Measurements from ENCODE around the gene BRINP2.

BRINP2 gene, protein sequence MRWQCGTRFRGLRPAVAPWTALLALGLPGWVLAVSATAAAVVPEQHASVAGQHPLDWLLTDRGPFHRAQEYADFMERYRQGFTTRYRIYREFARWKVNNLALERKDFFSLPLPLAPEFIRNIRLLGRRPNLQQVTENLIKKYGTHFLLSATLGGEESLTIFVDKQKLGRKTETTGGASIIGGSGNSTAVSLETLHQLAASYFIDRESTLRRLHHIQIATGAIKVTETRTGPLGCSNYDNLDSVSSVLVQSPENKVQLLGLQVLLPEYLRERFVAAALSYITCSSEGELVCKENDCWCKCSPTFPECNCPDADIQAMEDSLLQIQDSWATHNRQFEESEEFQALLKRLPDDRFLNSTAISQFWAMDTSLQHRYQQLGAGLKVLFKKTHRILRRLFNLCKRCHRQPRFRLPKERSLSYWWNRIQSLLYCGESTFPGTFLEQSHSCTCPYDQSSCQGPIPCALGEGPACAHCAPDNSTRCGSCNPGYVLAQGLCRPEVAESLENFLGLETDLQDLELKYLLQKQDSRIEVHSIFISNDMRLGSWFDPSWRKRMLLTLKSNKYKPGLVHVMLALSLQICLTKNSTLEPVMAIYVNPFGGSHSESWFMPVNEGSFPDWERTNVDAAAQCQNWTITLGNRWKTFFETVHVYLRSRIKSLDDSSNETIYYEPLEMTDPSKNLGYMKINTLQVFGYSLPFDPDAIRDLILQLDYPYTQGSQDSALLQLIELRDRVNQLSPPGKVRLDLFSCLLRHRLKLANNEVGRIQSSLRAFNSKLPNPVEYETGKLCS

DNA sequence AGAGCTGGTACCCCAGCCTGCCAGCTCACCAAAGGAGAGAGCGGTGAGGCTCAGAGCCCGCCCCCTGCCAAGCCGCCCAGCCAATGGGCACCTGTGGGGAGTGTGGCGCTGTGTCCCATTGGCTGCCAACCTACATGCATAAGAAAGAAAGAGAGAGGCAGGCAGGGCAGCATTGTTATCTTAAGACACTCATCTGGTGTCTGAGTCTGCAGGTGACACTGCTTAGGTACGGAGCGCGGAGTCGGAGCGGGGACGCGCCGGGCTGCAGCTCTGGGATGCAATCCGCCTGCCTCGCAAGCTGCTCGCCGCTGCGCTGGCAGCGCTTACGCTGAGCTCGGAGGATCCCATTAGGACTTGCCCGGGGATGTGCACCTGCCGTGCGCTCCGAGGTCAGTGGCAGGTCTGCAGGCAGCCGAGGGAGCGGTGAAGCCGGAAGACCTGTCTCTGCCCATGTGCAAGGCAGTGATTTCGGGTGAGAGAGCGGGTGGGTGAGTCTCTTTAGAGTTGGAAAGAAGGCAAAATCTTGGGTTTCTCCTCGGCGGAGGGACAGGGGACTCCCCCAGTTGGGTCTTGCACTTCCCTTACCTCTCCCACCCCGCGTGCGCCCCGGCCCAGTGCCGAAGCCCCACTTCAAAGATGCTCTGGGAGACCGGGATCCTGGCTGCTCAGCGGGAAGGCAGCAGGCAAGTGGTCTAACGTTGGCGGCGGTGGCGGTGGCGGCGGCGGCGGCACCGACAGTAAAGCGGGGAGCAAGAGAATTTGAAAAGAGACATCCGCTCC lies at the start of gene BRINP2:
Gene BRINP2, plus strand, starts transcription at position 203 of the 780 bp plus-strand sequence. CDS start 58,919 bp downstream, outside the sequence.
- H3K4me1 ChIP-seq (ENCODE audit: insufficient read depth, low read length): no peaks in the 10 kb centered on the region
- peak within 1 kb of the TSS; percentile 43 for H2AFZ ChIP-seq (ENCODE audit: low read depth, low read length)
- no peaks in the 10 kb centered on the region for H3K36me3 ChIP-seq (ENCODE audit: insufficient read depth, low read length)
- no peaks in the 10 kb centered on the region for H3K9me3 ChIP-seq (ENCODE audit: low read length)
- H3K27me3 ChIP-seq (ENCODE audit: insufficient read depth, low read length): peaks cover 48% of the 10 kb centered on the region
- peak within 1 kb of the TSS; percentile 21 for H3K4me3 ChIP-seq (ENCODE audit: low read length)

DNA sequence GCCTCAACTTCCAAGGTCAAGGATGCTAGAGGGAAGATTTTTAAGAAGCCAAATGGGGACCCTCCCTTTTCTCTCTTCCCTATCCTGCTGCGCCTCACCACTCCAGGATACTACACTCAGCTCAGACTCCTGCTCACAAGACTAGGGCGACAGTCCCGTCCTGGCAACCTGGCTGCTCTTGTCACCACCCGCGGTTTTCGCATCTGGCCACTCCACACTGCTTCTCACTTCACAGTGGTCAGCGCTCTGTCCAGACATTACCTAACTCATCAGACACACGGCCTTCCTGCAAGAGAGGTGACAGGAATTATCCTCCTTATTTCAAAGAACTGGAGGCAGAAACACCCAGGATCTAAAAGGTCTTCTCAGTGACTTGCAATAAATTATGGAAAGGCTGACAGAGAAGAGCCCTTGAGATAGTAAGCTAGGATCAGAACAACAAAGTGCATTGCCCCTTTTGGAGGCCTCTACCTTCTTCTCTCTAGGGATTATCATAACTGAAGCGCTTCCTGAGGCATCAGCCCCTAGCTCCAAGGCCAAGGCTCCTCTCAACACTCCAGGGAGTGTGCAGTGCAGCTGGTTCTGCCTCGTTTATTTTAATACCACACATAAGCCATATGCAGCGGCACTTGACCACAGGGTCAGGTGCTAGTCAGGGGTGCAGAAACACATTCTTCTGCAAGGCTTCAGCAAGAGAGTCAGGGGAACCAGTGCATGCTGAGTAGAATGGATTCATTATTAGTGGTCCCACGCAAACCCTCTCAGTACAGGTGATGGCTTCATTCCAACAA lies 48.1 kb upstream of the BRINP2 start:
- H3K4me3 ChIP-seq (ENCODE audit: low read length): no peak overlapping the region
- no peaks in the 10 kb centered on the region for H3K36me3 ChIP-seq (ENCODE audit: insufficient read depth, low read length)
- H3K27me3 ChIP-seq (ENCODE audit: insufficient read depth, low read length): no peaks in the 10 kb centered on the region
- H2AFZ ChIP-seq (ENCODE audit: low read depth, low read length): no peak overlapping the region
- H3K4me1 ChIP-seq (ENCODE audit: insufficient read depth, low read length): no peaks in the 10 kb centered on the region
- H3K9me3 ChIP-seq (ENCODE audit: low read length): no peaks in the 10 kb centered on the region

DNA sequence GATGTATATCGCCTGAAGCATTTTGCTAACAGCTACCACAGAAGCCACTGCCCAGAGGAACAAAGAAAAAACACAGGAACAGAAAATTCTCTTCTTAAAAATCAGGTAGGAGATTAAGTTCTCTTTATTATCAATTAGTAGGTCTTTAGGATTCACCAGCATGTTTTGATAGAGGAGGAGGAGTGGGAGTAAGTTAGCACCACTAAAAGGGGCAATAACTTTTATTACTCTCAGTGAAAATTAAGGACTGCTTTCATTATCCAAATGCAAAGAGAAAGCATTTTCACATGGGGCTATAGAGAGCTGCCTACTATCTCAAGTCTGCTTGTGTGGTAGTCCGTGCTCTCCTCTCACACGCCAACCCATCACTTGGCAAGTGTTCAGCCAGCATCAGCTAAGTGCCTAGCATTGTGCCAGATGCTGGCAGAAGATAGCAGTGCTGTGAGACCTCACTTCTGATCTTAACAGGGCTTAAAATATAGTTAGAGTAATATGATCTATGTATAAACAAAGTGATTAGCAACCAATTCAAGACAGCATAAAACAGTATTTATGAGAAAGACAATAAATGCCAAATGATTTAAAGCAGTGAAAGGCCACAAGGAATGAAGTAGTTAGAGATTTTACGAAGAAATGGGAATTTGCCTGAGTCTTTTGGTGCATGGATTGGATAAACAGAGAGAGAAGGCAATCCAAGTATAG lies 46.0 kb upstream of the BRINP2 start:
- H2AFZ ChIP-seq (ENCODE audit: low read depth, low read length): no peak overlapping the region
- H3K9me3 ChIP-seq (ENCODE audit: low read length): no peaks in the 10 kb centered on the region
- H3K4me1 ChIP-seq (ENCODE audit: insufficient read depth, low read length): no peaks in the 10 kb centered on the region
- no peaks in the 10 kb centered on the region for H3K36me3 ChIP-seq (ENCODE audit: insufficient read depth, low read length)
- no peaks in the 10 kb centered on the region for H3K27me3 ChIP-seq (ENCODE audit: insufficient read depth, low read length)
- H3K4me3 ChIP-seq (ENCODE audit: low read length): no peak overlapping the region

DNA sequence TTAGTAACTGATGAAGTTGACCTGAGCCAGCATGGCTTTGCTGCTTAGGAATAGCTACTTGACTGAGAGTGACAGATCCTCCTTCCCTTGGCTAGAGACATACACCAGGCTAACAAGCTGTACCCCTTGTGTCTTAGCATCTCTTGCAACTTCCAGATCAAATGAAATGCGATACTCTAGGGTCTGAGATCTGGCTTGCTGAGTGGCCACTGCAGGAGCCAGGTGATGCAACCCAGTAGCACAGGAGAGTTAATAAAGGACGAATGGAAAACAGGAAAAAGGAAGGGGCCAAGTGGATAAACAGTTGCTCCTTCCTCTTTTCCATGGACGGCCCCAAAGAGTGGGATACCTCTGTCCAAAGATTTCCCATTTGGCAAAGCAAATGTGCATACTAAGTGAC lies 44.5 kb upstream of the BRINP2 start:
- Histone ChIP-seq H3K27me3 (ENCODE audit: insufficient read depth, low read length) (no peaks in the 10 kb centered on the region), H3K4me1 (ENCODE audit: insufficient read depth, low read length) (no peaks in the 10 kb centered on the region), H3K36me3 (ENCODE audit: insufficient read depth, low read length) (no peaks in the 10 kb centered on the region), H3K4me3 (ENCODE audit: low read length) (no peak overlapping the region), H2AFZ (ENCODE audit: low read depth, low read length) (no peak overlapping the region), H3K9me3 (ENCODE audit: low read length) (no peaks in the 10 kb centered on the region)

DNA sequence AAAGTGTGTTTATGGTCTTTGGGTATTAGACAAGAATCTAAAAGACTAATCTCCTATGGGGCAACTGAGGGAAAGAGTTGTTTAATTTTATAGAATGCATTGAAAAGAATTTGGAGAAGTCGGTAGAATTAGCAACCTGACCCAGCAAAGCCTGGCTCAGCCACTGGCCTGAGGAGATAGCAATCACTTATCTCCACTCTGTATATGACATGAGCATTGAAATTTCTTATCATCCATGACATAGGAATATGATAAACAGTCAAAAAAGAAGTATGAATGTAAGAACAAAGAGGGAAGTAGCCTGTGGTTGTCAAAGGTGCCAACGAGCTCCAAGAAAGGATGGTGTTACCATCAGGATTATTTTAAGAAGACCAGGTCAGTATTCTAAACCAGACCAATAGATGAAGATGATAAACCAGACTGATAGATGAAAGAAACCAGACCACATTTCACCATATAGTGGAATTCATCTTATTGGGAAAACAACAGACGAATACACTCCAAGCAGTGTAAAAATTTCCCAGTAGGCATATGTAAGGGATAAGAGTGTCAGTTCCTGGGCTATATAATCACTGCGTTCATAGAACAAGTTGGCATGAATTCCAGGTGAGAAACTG lies 42.0 kb upstream of the BRINP2 start:
- no peaks in the 10 kb centered on the region for H3K36me3 ChIP-seq (ENCODE audit: insufficient read depth, low read length)

DNA sequence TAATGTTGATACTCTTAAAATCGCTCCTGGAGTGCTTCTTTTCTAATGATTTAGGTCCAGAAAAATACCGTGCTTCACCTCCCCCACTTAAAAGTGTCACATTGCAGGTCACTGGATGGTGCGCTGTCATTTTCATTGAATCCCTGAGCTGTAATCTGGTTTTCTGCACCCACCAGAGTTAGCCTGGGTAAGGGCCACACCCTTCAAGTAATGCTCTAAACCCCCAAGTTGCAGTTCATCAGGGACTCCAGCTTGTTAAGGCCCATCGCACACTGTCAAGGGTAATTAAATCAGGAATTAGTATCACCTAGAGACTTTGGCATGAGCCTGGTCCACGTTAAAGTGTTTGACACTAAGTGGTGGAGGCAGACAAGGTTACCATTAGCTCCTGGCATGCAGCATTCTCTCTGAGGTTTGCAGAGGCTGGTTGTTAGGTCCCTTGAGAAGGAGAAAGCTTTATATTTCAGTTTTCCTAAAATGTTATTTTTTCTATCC lies 40.3 kb upstream of the BRINP2 start:
- Histone ChIP-seq H3K27me3 (ENCODE audit: insufficient read depth, low read length) (no peaks in the 10 kb centered on the region), H3K36me3 (ENCODE audit: insufficient read depth, low read length) (no peaks in the 10 kb centered on the region), H3K4me1 (ENCODE audit: insufficient read depth, low read length) (no peaks in the 10 kb centered on the region), H3K4me3 (ENCODE audit: low read length) (no peak overlapping the region), H3K9me3 (ENCODE audit: low read length) (no peaks in the 10 kb centered on the region), H2AFZ (ENCODE audit: low read depth, low read length) (no peak overlapping the region)

More for the DNA sequence above, 42.0 kb upstream of the BRINP2 start:
- Histone ChIP-seq H3K4me3 (ENCODE audit: low read length) (no peak overlapping the region), H3K27me3 (ENCODE audit: insufficient read depth, low read length) (no peaks in the 10 kb centered on the region), H3K4me1 (ENCODE audit: insufficient read depth, low read length) (no peaks in the 10 kb centered on the region), H3K9me3 (ENCODE audit: low read length) (no peaks in the 10 kb centered on the region), H2AFZ (ENCODE audit: low read depth, low read length) (no peak overlapping the region)

DNA sequence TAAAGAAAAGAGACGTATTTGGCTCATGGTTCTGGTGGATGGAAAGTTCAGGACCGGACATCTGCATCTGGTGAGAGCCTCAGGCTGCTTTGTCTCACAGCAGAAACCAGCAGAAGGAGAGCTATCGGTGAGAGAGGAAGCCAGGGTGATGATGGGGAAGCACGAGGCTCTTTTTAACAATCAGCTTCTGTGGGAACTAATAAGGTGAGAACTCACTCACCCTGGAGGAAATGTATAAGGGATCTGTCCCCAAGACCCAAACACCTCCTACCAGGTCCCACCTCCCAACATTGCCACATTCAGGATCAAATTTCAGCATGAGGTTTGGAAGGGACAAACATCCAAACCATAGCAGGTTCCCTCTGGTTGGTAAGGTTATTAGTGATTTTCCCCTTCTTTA lies 39.0 kb upstream of the BRINP2 start:
- Histone ChIP-seq H3K36me3 (ENCODE audit: insufficient read depth, low read length) (no peaks in the 10 kb centered on the region), H3K4me3 (ENCODE audit: low read length) (no peak overlapping the region), H2AFZ (ENCODE audit: low read depth, low read length) (no peak overlapping the region), H3K9me3 (ENCODE audit: low read length) (no peaks in the 10 kb centered on the region), H3K27me3 (ENCODE audit: insufficient read depth, low read length) (no peaks in the 10 kb centered on the region), H3K4me1 (ENCODE audit: insufficient read depth, low read length) (no peaks in the 10 kb centered on the region)

DNA sequence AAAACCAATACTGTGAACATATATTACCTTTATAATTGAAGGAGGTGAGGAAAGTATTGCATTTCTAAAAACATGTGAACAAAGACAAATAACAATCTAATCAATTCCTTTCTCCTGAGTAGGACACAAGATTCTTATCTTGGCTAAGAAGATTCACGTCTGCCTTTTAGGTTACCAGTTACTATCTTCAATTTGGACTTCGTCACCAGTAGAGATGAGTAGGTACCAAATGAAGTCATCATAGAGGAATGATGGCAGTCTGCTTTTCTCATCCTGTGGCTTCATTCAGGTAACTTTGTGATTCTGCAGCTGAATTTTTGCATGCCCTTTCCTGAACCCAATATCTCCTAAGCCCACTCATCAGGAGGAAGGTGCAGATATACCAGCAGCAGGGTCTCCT lies 38.6 kb upstream of the BRINP2 start:
- H2AFZ ChIP-seq (ENCODE audit: low read depth, low read length): no peak overlapping the region
- no peaks in the 10 kb centered on the region for H3K9me3 ChIP-seq (ENCODE audit: low read length)
- no peaks in the 10 kb centered on the region for H3K4me1 ChIP-seq (ENCODE audit: insufficient read depth, low read length)
- H3K4me3 ChIP-seq (ENCODE audit: low read length): no peak overlapping the region
- H3K36me3 ChIP-seq (ENCODE audit: insufficient read depth, low read length): no peaks in the 10 kb centered on the region
- no peaks in the 10 kb centered on the region for H3K27me3 ChIP-seq (ENCODE audit: insufficient read depth, low read length)

DNA sequence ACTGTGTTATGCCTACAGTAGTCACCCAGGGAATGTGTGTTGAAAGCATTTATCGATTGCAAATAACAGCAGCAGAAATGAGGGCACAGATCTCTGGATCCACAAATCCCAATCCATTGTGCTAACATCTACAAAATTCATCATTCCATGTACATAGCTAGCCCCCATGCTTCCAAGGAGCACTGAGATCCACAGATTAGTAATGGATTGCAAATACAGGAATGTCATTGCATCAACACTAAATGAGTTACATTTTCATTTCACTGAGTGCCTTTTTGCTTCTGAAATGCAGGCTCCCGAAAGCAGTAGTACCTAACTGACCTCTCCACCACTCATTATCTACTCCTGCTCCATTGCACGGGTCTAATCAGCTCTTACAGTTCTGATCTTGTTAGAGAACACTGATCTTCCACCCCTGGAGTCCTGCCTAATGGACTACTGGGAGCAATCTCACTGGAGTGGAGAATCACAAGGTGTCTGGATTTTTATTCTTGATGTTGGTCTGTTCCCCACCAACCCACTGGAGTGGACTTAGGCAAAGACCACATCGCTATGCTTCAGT lies 36.7 kb upstream of the BRINP2 start:
- Histone ChIP-seq H2AFZ (ENCODE audit: low read depth, low read length) (no peak overlapping the region), H3K4me3 (ENCODE audit: low read length) (no peak overlapping the region), H3K27me3 (ENCODE audit: insufficient read depth, low read length) (no peaks in the 10 kb centered on the region), H3K36me3 (ENCODE audit: insufficient read depth, low read length) (no peaks in the 10 kb centered on the region), H3K4me1 (ENCODE audit: insufficient read depth, low read length) (no peaks in the 10 kb centered on the region), H3K9me3 (ENCODE audit: low read length) (no peaks in the 10 kb centered on the region)

DNA sequence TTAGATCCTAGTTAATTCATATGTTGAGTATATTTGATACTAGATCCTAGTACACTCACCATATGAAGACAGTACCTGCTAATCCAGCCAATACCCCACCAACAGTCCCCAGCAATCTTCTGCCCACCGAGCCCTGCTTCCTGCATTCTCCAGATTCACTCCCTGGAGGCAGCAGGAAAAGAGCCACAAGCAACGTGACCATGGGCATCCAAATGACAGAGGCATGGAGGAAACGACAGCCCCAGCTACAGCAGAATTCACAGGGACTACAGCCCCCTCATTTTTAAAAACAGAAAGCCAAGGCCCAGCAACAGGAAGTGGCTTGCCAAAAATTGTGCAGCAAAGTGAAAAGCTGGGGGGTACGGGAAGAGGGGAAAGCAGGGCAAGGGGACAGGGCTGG lies 35.5 kb upstream of the BRINP2 start:
- Histone ChIP-seq H3K27me3 (ENCODE audit: insufficient read depth, low read length) (no peaks in the 10 kb centered on the region), H3K4me3 (ENCODE audit: low read length) (no peak overlapping the region), H3K9me3 (ENCODE audit: low read length) (no peaks in the 10 kb centered on the region), H3K4me1 (ENCODE audit: insufficient read depth, low read length) (no peaks in the 10 kb centered on the region), H3K36me3 (ENCODE audit: insufficient read depth, low read length) (no peaks in the 10 kb centered on the region), H2AFZ (ENCODE audit: low read depth, low read length) (no peak overlapping the region)

DNA sequence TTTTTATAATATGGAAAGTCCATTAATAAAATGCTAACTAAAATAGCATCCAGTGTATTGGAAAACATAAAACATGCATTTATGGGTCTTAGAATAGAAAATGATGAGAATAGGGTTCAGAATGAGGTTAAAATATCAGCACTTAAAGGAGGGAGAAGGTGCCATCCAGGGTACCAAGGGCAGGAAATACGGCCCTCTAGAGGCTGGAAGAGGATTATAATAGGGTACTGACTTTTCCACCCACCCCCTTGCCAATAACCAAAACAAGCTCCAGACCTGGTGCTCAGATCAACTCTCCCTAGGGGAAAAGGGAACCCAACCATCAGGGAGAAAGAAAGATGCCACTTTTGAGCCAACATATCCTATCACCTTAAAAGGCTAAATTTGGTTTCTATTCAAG lies 32.9 kb upstream of the BRINP2 start:
- no peak overlapping the region for H3K4me3 ChIP-seq (ENCODE audit: low read length)
- H3K4me1 ChIP-seq (ENCODE audit: insufficient read depth, low read length): no peaks in the 10 kb centered on the region
- no peaks in the 10 kb centered on the region for H3K36me3 ChIP-seq (ENCODE audit: insufficient read depth, low read length)
- H2AFZ ChIP-seq (ENCODE audit: low read depth, low read length): no peak overlapping the region
- no peaks in the 10 kb centered on the region for H3K9me3 ChIP-seq (ENCODE audit: low read length)
- H3K27me3 ChIP-seq (ENCODE audit: insufficient read depth, low read length): no peaks in the 10 kb centered on the region
